ENCODE data around the gene IDE. TPM values are rescaled to one million over a fixed set of nuclear protein-coding genes. Genes with fewer than 3 reads are reported as not detected.

The IDE gene
- total and polyA plus RNA-seq, 2 donors (not counting 3 experiments of a cell fraction or from before 2014, with no cell fraction given): 10.7 to 52.6 TPM

GRCh38 chr10:92573091-92573797 is 649 bp downstream of the IDE start:
- peak; percentile 54 for DNase-seq (ENCODE audit: low read depth, low spot score)
- dilution Hi-C loops (cut with MboI; ENCODE audit: extremely low pct_ligation_motif_present, low sequenced_read_pairs): no loop called here

More at GRCh38 chr10:92573091-92573797, 649 bp downstream of the IDE start:
- H3K27ac ChIP-seq (ENCODE audit: insufficient read depth, low read depth, low read length): peak overlapping the region; percentile 89
- H3K27me3 ChIP-seq (ENCODE audit: control insufficient read depth in 2 of 2, insufficient read depth in 2 of 2, low read length in 2 of 2): no peaks in the 10 kb centered on the region
- H3K4me2 ChIP-seq (ENCODE audit: insufficient read depth, low read length): peak overlapping the region; percentile 95
- peaks cover 0 to 2% of the 10 kb centered on the region in 2 experiments for H3K36me3 ChIP-seq (ENCODE audit: control insufficient read depth in 2 of 2, extremely low read depth in 1 of 2, insufficient read depth in 2 of 2, low read length in 2 of 2)
- peaks cover 18% of the 10 kb centered on the region for H3K4me1 ChIP-seq (ENCODE audit: control insufficient read depth, extremely low read depth, insufficient read depth, low read length)
- FAIRE-seq: peak; percentile 85
- H3K4me3 ChIP-seq (replicated peaks in 1 of 3; ENCODE audit: insufficient read depth in 1 of 3, low read depth in 1 of 3, low read length in 3 of 3): peak overlapping the region; percentile 63 to 84 (median 68)
- H3K9me3 ChIP-seq (replicated peaks; ENCODE audit: control insufficient read depth, insufficient read depth, low read length): no peaks in the 10 kb centered on the region
- CTCF ChIA-PET: interaction anchor here (1.0 to 7.9 kb wide), 16 partner anchors 8 to 117 kb away, joined by 3 to 182 read pairs (median 5); partner anchors contain the start of gene HHEX
- peak overlapping the region; percentile 92 for H2AFZ ChIP-seq (ENCODE audit: low read depth, low read length)
- H3K9ac ChIP-seq (replicated peaks; ENCODE audit: extremely low read depth, insufficient read depth, low read length): peak overlapping the region; percentile 93
- peaks cover 40% of the 10 kb centered on the region for H3K79me2 ChIP-seq (ENCODE audit: control insufficient read depth, insufficient read depth, low read length)
- POLR2A ChIA-PET: interaction anchor here (1.0 kb wide), 1 partner anchor 56 kb away, joined by 3 read pairs; no protein-coding TSS in a partner anchor
- BruUV-seq (replicated peaks): TSS peak; percentile 33
- no peak for TF ChIP-seq FOS (IDR thresholded peaks at IDR 0.05; ENCODE audit: borderline replicate concordance, insufficient read depth, low read length)
- peak in 1 of 2 donors; percentile 3 for TF ChIP-seq CTCF (IDR thresholded peaks at IDR 0.05; ENCODE audit: extremely low read depth in 1 of 2, insufficient read depth in 1 of 2, low read depth in 1 of 2, low read length in 2 of 2)
- TF ChIP-seq GATA2 (IDR thresholded peaks at IDR 0.05; ENCODE audit: insufficient read depth, insufficient read length, low read depth, low read length): no peak
- H4K20me1 ChIP-seq (replicated peaks; ENCODE audit: control insufficient read depth, extremely low read depth, insufficient read depth, low read length): no peaks in the 10 kb centered on the region
- intact Hi-C loops (cut with micrococcal nuclease): loop anchor here (1.0 to 10.0 kb wide), 3 partner anchors 116 to 488 kb away; partner anchors contain the start of gene HHEX
- H3K9me1 ChIP-seq (replicated peaks; ENCODE audit: control insufficient read depth, extremely low read depth, insufficient read depth, low read length): no peaks in the 10 kb centered on the region
